Measurements from ENCODE around the gene DOCK10.

DNA sequence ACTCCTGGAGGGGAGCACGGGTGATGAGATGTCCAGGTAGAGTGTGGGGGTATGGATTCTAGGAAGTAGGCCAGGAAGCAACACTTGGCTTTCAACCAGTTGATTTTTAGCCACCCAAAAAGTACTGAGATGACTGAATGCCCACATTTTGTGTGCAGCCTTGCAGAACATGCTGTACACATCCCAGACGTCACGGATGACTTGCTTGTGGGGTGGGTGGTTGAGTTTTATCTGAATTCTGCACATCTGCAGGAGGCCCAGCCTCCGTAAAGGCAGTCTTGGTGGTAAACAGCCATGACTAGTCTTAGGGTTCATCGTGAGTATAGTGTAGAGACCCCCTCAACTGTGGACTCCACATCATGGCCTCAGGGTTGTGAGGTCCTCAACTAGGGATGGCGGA, 272.8 kb downstream of the DOCK10 start:
- TF ChIP-seq, protein P1, sequence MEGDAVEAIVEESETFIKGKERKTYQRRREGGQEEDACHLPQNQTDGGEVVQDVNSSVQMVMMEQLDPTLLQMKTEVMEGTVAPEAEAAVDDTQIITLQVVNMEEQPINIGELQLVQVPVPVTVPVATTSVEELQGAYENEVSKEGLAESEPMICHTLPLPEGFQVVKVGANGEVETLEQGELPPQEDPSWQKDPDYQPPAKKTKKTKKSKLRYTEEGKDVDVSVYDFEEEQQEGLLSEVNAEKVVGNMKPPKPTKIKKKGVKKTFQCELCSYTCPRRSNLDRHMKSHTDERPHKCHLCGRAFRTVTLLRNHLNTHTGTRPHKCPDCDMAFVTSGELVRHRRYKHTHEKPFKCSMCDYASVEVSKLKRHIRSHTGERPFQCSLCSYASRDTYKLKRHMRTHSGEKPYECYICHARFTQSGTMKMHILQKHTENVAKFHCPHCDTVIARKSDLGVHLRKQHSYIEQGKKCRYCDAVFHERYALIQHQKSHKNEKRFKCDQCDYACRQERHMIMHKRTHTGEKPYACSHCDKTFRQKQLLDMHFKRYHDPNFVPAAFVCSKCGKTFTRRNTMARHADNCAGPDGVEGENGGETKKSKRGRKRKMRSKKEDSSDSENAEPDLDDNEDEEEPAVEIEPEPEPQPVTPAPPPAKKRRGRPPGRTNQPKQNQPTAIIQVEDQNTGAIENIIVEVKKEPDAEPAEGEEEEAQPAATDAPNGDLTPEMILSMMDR (IDR thresholded peaks at IDR 0.05 in 2 of 3, conservative IDR thresholded peaks at IDR 0.05 in 1 of 3; ENCODE audit: insufficient read depth in 2 of 3, low read depth in 1 of 3, low read length in 3 of 3): no peak
- TF ChIP-seq TCF7L2 (IDR thresholded peaks at IDR 0.05; ENCODE audit: low read depth, low read length) (no peak), FOXK2 (conservative IDR thresholded peaks at IDR 0.05 in 1 of 2, IDR thresholded peaks at IDR 0.05 in 1 of 2; ENCODE audit: low read depth in 2 of 2) (no peak), SMAD3 (CRISPR knock-in tag; conservative IDR thresholded peaks at IDR 0.05) (no peak), RB1 (IDR thresholded peaks at IDR 0.05; ENCODE audit: low read depth) (no peak), ELF4 (CRISPR knock-in tag; IDR thresholded peaks at IDR 0.05) (no peak), MAFK (IDR thresholded peaks at IDR 0.05; ENCODE audit: low read length) (no peak), FOSL1 (tag; conservative IDR thresholded peaks at IDR 0.05) (no peak)
- TF ChIP-seq, protein P2, sequence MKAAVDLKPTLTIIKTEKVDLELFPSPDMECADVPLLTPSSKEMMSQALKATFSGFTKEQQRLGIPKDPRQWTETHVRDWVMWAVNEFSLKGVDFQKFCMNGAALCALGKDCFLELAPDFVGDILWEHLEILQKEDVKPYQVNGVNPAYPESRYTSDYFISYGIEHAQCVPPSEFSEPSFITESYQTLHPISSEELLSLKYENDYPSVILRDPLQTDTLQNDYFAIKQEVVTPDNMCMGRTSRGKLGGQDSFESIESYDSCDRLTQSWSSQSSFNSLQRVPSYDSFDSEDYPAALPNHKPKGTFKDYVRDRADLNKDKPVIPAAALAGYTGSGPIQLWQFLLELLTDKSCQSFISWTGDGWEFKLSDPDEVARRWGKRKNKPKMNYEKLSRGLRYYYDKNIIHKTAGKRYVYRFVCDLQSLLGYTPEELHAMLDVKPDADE (conservative IDR thresholded peaks at IDR 0.05; ENCODE audit: control insufficient read depth, low read depth, low read length): no peak

Data from K562 (cell line).